HEK293 (cell line): ENCODE results near the gene PDZRN3.

ENCODE experiments used
- CTCF ChIA-PET: fragments of 350-600 bp; formaldehyde crosslinking; extraction: SDS; loops from one replicate; lab custom pipeline; 2021; ENCODE audit warnings: antibody characterized with exemption; lab: Yijun Ruan, JAX
- POLR2A ChIA-PET: fragments of 300-600 bp; formaldehyde crosslinking; extraction: SDS; loops from one replicate; lab custom pipeline; 2020; ENCODE audit warnings: antibody characterized with exemption, inconsistent platforms; lab: Yijun Ruan, JAX
- H3K27ac ChIP-seq: fragments of 200-500 bp; sonication (Bioruptor generic); 2 replicates; pipeline ENCODE4 v1.5.1; 2014; ENCODE audit warnings: low read depth, low read length, control low read depth, inconsistent platforms; ENCODE audit errors: extremely low read depth
- H3K36me3 ChIP-seq, 2 experiments: fragments of 200-500 bp in 1 of 2; sonication (Bioruptor generic) in 1 of 2; 1 replicate in 1 of 2; 2 replicates in 1 of 2; pipeline ENCODE4 v1.5.1; 2014 to 2017; ENCODE audit warnings: inconsistent platforms in 2 of 2, low read length in 2 of 2; ENCODE audit not compliant: control insufficient read depth in 2 of 2, insufficient read depth in 1 of 2
- H3K4me1 ChIP-seq: fragments of 200-500 bp; sonication (Bioruptor generic); 2 replicates; pipeline ENCODE4 v1.5.1; 2014; ENCODE audit warnings: mild to moderate bottlenecking, low read length, inconsistent platforms; ENCODE audit not compliant: control insufficient read depth, insufficient read depth
- H3K4me3 ChIP-seq: 2 replicates; pipeline ENCODE4 v1.5.1; 2011; ENCODE audit warnings: low read depth, mild to moderate bottlenecking, control low read depth, low read length, moderate library complexity
- H3K9me3 ChIP-seq: fragments of 200-500 bp; sonication (Bioruptor generic); 2 replicates; pipeline ENCODE4 v1.5.1; 2014; ENCODE audit warnings: low read depth, low read length, inconsistent platforms; ENCODE audit not compliant: control insufficient read depth, insufficient read depth
- ATF2 ChIP-seq: fragments of 450-650 bp; formaldehyde crosslinking; IDR thresholded peaks from 2 replicates; pipeline ENCODE4 v1.5.1; 2016; ENCODE audit warnings: missing biosample characterization, missing genetic modification characterization, low read depth
- CTCF ChIP-seq: fragments of 450-650 bp; formaldehyde crosslinking; IDR thresholded peaks from 2 replicates; pipeline ENCODE4 v1.5.1; 2016; ENCODE audit warnings: missing biosample characterization, missing genetic modification characterization
- GLI4 ChIP-seq: fragments of 450-650 bp; formaldehyde crosslinking; IDR thresholded peaks from 2 replicates; pipeline ENCODE4 v1.5.1; 2016; ENCODE audit warnings: missing biosample characterization, missing genetic modification characterization
- GLIS1 ChIP-seq: fragments of 450-650 bp; formaldehyde crosslinking; IDR thresholded peaks from 2 replicates; pipeline ENCODE4 v1.5.1; 2016; ENCODE audit warnings: missing biosample characterization, missing genetic modification characterization
- PRDM4 ChIP-seq: fragments of 450-650 bp; formaldehyde crosslinking; IDR thresholded peaks from 2 replicates; pipeline ENCODE4 v1.5.1; 2017; ENCODE audit warnings: missing biosample characterization, missing genetic modification characterization
- SP7 ChIP-seq: fragments of 450-650 bp; formaldehyde crosslinking; IDR thresholded peaks from 2 replicates; pipeline ENCODE4 v1.5.1; 2016; ENCODE audit warnings: missing biosample characterization, missing genetic modification characterization
- ZBTB17 ChIP-seq: fragments of 450-650 bp; formaldehyde crosslinking; IDR thresholded peaks from 2 replicates; pipeline ENCODE4 v1.5.1; 2016; ENCODE audit warnings: missing biosample characterization, missing genetic modification characterization
- ZBTB6 ChIP-seq: fragments of 450-650 bp; formaldehyde crosslinking; IDR thresholded peaks from 2 replicates; pipeline ENCODE4 v1.5.1; 2017; ENCODE audit warnings: missing biosample characterization, missing genetic modification characterization
- ZBTB8A ChIP-seq: fragments of 450-650 bp; formaldehyde crosslinking; IDR thresholded peaks from 2 replicates; pipeline ENCODE4 v1.5.1; 2016; ENCODE audit warnings: missing biosample characterization, missing genetic modification characterization
- ZFP3 ChIP-seq: fragments of 450-650 bp; formaldehyde crosslinking; IDR thresholded peaks from 2 replicates; pipeline ENCODE4 v1.5.1; 2016; ENCODE audit warnings: low read depth, missing biosample characterization, missing genetic modification characterization
- ZNF169 ChIP-seq: fragments of 450-650 bp; formaldehyde crosslinking; IDR thresholded peaks from 2 replicates; pipeline ENCODE4 v1.5.1; 2016; ENCODE audit warnings: missing biosample characterization, missing genetic modification characterization
- ZNF24 ChIP-seq: fragments of 450-650 bp; formaldehyde crosslinking; IDR thresholded peaks from 2 replicates; pipeline ENCODE4 v1.5.1; 2016; ENCODE audit warnings: missing biosample characterization, missing genetic modification characterization
- ZNF26 ChIP-seq: fragments of 450-650 bp; formaldehyde crosslinking; IDR thresholded peaks from 2 replicates; pipeline ENCODE4 v1.5.1; 2016; ENCODE audit warnings: missing biosample characterization, missing genetic modification characterization
- ZNF37A ChIP-seq: fragments of 450-650 bp; IDR thresholded peaks from 2 replicates; pipeline ENCODE4 v1.5.1; 2018; ENCODE audit warnings: missing biosample characterization, missing genetic modification characterization
- ZNF394 ChIP-seq: fragments of 450-650 bp; formaldehyde crosslinking; IDR thresholded peaks from 2 replicates; pipeline ENCODE4 v1.5.1; 2016; ENCODE audit warnings: missing biosample characterization, missing genetic modification characterization, mild to moderate bottlenecking, moderate library complexity, borderline replicate concordance
- ZNF404 ChIP-seq: fragments of 450-650 bp; formaldehyde crosslinking; IDR thresholded peaks from 2 replicates; pipeline ENCODE4 v1.5.1; 2017; ENCODE audit warnings: missing biosample characterization, missing genetic modification characterization
- ZNF416 ChIP-seq: fragments of 450-650 bp; formaldehyde crosslinking; IDR thresholded peaks from 2 replicates; pipeline ENCODE4 v1.5.1; 2016; ENCODE audit warnings: missing biosample characterization, missing genetic modification characterization
- ZNF449 ChIP-seq: fragments of 450-650 bp; formaldehyde crosslinking; IDR thresholded peaks from 2 replicates; pipeline ENCODE4 v1.5.1; 2017; ENCODE audit warnings: missing biosample characterization, mild to moderate bottlenecking, missing genetic modification characterization, moderate library complexity
- ZSCAN18 ChIP-seq: fragments of 450-650 bp; formaldehyde crosslinking; IDR thresholded peaks from 2 replicates; pipeline ENCODE4 v1.5.1; 2016; ENCODE audit warnings: missing biosample characterization, missing genetic modification characterization
- ZSCAN23 ChIP-seq: fragments of 450-650 bp; formaldehyde crosslinking; IDR thresholded peaks from 2 replicates; pipeline ENCODE4 v1.5.1; 2016; ENCODE audit warnings: missing biosample characterization, missing genetic modification characterization

PDZRN3 gene

GRCh38 chr3:73433687-73434086, 191.1 kb downstream of the PDZRN3 start:
- H3K4me1 ChIP-seq = peaks cover 3% of the 10 kb centered on the region; the same call in 1 of the 2 replicates
- H3K36me3 ChIP-seq = no peaks in the 10 kb centered on the region
- no peaks in the 10 kb centered on the region for H3K9me3 ChIP-seq
- no peak for TF ChIP-seq ZFP3 (tag by site-specific recombination)
- TF ChIP-seq ZNF394 (tag by site-specific recombination) = no peak
- TF ChIP-seq PRDM4 (tag by site-specific recombination) = no peak
- TF ChIP-seq ZBTB8A (tag by site-specific recombination) = no peak
- no peak for TF ChIP-seq ZNF404 (tag by site-specific recombination)
- TF ChIP-seq SP7 (tag by site-specific recombination) = no peak
- no peak for TF ChIP-seq ATF2
- no peak for TF ChIP-seq ZBTB17 (tag by site-specific recombination)
- TF ChIP-seq ZNF37A (tag by site-specific recombination) = no peak
- TF ChIP-seq ZNF416 = no peak
- no peak for TF ChIP-seq ZNF449
- TF ChIP-seq ZNF26 (tag by site-specific recombination) = no peak
- no peak for TF ChIP-seq ZBTB6
- TF ChIP-seq ZSCAN23 (tag by site-specific recombination) = no peak
- TF ChIP-seq GLIS1 = no peak
- TF ChIP-seq ZNF24 (tag by site-specific recombination) = no peak
- TF ChIP-seq CTCF (tag by site-specific recombination) = no peak
- TF ChIP-seq ZNF169 (tag by site-specific recombination) = no peak
- TF ChIP-seq ZSCAN18 (tag by site-specific recombination) = no peak
- TF ChIP-seq GLI4 = no peak
- H3K4me3 ChIP-seq = no peak overlapping the region
- ChIA-PET CTCF (interaction anchor here (0.7 to 1.5 kb wide), 2 partner anchors 273 to 333 kb away, joined by 4 to 5 read pairs; no protein-coding TSS in a partner anchor), POLR2A (no interaction called here)
- no peak overlapping the region for H3K27ac ChIP-seq
